GM21717 (cell line): ENCODE data around the gene GOLGA6L26.
"Not testable (repeated sequence)": the region's sequence is repeated elsewhere in the genome, so short reads cannot be mapped to it uniquely, and the experiment has no call there.

ENCODE experiments used
- ATAC-seq: cut with Tn5 transposase; IDR thresholded peaks from one replicate; pipeline ENCODE4 v1.9.1; 2021; ENCODE audit warnings: mild to moderate bottlenecking, moderate library complexity; ENCODE audit not compliant: unreplicated experiment

Gene GOLGA6L26

GRCh38 chr15:23334096-23334495 is at the start of gene GOLGA6L26:
TSS of gene GOLGA6L26 (minus strand) at chr15:23334196. CDS start at chr15:23334135, 61 bp downstream.
- ATAC-seq, result not testable (repeated sequence)

DNA sequence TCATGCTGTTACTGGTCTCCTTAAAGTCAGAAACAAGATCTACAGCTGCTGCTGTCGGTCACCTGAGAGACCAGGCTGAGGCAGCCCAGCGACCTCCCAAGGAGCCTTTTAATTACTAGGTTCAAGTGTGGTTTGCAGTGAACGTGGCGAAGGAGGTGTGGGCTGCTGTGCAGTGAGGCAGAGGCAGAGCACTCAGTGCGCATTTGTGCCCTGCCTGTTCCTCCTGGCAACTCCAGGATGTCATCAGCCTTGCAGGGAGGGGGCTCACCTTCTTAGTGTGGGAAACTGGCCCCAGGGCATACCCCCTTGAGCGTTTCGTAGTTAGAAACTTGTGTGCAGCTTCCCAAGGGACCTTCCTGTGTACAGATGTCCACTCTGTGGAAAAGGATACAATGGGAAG is 47.2 kb upstream of the GOLGA6L26 start:
- not testable (repeated sequence) for ATAC-seq

GRCh38 chr15:23380700-23381099 is 46.7 kb upstream of the GOLGA6L26 start:
- not testable (repeated sequence) for ATAC-seq

- ATAC-seq, result not testable (repeated sequence)
These were observed 45.0 kb upstream of the GOLGA6L26 start for GRCh38 chr15:23378946-23379345.

DNA sequence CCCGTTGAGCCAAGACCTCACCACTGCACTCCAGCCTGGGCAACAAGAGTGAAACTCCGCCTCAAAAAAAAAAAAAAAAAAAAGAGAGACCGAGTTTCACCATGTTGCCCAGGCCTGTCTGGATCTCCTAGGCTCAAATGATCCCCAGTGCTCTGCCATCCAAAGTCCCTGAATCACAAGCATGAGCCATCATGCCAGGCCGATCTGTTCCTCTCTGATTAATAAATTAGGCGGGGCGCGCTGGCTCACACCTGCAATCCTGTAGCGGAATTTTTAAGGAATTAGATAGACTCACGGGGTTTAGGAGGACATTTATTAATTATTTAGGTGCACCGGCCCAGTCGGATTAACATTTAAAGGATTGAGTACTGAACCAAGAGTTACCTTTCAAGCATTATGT is 40.2 kb upstream of the GOLGA6L26 start:
- not testable (repeated sequence) for ATAC-seq

- not testable (repeated sequence) for ATAC-seq
These were observed 39.0 kb upstream of the GOLGA6L26 start for GRCh38 chr15:23372891-23373600.

GRCh38 chr15:23372284-23372683 is 38.3 kb upstream of the GOLGA6L26 start:
- ATAC-seq, result no peak

DNA sequence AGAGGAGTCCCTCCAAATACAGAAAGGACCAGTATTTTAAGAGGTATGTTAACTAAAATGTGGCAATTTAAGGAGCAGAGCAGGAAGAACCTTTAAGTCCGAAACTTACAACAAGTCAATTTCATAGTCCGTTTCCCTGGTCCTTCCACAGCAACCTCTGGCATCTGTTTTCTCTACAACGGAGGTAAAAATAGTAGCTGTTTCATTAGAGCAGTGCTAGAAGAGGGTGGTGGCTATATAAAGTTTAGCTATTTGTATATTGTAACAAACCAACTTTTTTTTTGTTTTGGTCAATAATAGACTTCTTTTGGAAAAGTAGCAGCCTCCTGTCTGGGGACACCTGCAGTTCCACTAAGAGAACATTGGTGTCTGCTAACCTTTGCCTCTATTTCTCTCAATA is 37.9 kb upstream of the GOLGA6L26 start:
- not testable (repeated sequence) for ATAC-seq

DNA sequence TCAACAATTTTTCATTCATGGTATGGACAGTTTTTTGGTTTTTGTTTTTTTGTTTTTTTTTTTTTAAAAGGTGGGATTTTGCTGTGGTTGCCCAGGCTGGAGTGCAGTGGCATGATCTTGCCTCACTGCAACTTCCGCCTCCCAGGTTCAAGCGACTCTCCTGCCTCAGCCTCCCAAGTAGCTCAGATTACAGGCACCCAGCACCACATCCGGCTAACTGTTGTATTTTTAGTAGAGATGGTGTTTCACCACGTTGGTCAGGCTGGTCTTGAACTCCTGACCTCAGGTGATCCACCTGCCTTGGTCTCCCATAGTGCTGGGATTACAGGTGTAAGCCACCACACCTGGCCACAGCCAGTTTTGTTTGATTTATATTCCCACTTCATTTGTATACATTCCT is 37.1 kb upstream of the GOLGA6L26 start:
- not testable (repeated sequence) for ATAC-seq

- ATAC-seq, result no peak
These were observed 36.6 kb upstream of the GOLGA6L26 start for GRCh38 chr15:23370578-23370977.

DNA sequence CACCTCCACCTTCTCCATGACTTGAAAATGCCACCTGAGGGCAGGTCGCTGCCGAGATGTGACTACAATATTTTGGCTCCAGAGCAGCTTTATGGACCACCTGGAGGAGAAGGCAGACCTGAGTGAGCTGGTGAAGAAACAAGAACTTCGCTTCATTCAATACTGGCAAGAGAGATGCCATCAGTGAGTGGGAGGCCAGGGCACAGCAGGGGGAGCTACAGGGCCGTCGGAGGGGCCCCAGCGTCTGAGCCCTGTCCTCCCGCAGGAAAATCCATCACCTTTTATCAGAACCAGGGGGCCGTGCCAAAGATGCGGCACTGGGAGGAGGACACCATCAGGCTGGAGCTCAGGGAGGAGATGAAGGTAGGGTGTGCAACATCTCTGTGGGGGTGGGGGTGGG is 30.3 kb upstream of the GOLGA6L26 start:
- not testable (repeated sequence) for ATAC-seq

GRCh38 chr15:23362622-23363021 is 28.6 kb upstream of the GOLGA6L26 start:
- ATAC-seq, result not testable (repeated sequence)

GRCh38 chr15:23354448-23354847 is 20.5 kb upstream of the GOLGA6L26 start, which contains the start of gene GOLGA8S:
TSS of gene GOLGA8S (plus strand) at chr15:23354748. CDS start at chr15:23354810, 62 bp downstream.
- ATAC-seq, result not testable (repeated sequence)

DNA sequence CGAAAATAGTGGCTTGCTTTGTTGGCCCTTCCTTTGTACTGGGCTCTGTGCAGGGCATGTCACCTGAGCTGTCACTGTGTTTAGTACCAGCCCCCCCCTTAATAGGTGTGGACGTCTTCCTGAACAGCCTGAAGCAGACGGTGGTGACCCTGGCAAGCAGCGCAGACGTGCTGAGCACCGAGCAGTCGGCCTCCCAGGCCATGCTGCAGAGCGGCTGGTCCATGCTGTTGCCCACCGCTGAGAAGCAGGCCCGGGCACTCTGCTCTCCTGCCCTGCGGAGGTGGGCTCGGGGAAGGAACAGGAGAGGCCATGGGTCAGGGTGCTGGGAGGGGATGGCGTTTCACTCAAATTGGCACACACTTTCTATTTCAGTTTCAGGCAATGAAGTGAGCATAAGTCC is 22.8 kb downstream of the GOLGA6L26 start:
- ATAC-seq, result not testable (repeated sequence)

- ATAC-seq, result not testable (repeated sequence)
These were observed 28.1 kb downstream of the GOLGA6L26 start for GRCh38 chr15:23305921-23306320.

- ATAC-seq, result not testable (repeated sequence)
These were observed 29.2 kb downstream of the GOLGA6L26 start for GRCh38 chr15:23304805-23305204.

GRCh38 chr15:23304267-23304666 is 29.7 kb downstream of the GOLGA6L26 start:
- ATAC-seq, result not testable (repeated sequence)

- not testable (repeated sequence) for ATAC-seq
These were observed 30.3 kb downstream of the GOLGA6L26 start for GRCh38 chr15:23303654-23304053.

GRCh38 chr15:23303246-23303645 is 30.8 kb downstream of the GOLGA6L26 start:
- ATAC-seq, result not testable (repeated sequence)
